Activated T-cell treated with anti-CD3 and anti-CD28 coated beads, Interleukin-2, amount 50 U/mL, for 48 hours (primary cell): ENCODE results near the gene GALNT12.

Experiments used
- DNase-seq, 2 experiments: peaks; one replicate each; pipeline ENCODE4 v3.0.0-alpha.2; 2020

The GALNT12 gene

GRCh38 chr9:98864281-98865174, 57.1 kb downstream of the GALNT12 start:
- no peak for DNase-seq

- DNase-seq = no peak
Observed at GRCh38 chr9:98865284-98865875, 57.9 kb downstream of the GALNT12 start.

GRCh38 chr9:98866435-98867102, 59.1 kb downstream of the GALNT12 start:
- DNase-seq = no peak

GRCh38 chr9:98867103-98867428, 59.6 kb downstream of the GALNT12 start:
- no peak for DNase-seq

GRCh38 chr9:98867429-98868168, 60.1 kb downstream of the GALNT12 start:
- no peak for DNase-seq

- no peak for DNase-seq
Observed at GRCh38 chr9:98869078-98869745, 61.7 kb downstream of the GALNT12 start.

- DNase-seq = no peak
Observed at GRCh38 chr9:98869866-98870265, 62.4 kb downstream of the GALNT12 start.

GRCh38 chr9:98870782-98871557, 63.5 kb downstream of the GALNT12 start:
- no peak for DNase-seq

GRCh38 chr9:98871558-98872065, 64.1 kb downstream of the GALNT12 start:
- no peak for DNase-seq

GRCh38 chr9:98873526-98873925, 66.1 kb downstream of the GALNT12 start:
- DNase-seq = no peak

- no peak for DNase-seq
Observed at GRCh38 chr9:98873951-98874371, 66.5 kb downstream of the GALNT12 start.

- DNase-seq = no peak
Observed at GRCh38 chr9:98874721-98875255, 67.3 kb downstream of the GALNT12 start.

GRCh38 chr9:98875536-98875935, 68.1 kb downstream of the GALNT12 start:
- no peak for DNase-seq

- DNase-seq = no peak
Observed at GRCh38 chr9:98877311-98877710, 69.8 kb downstream of the GALNT12 start.

- DNase-seq = no peak
Observed at GRCh38 chr9:98879094-98879962, 71.9 kb downstream of the GALNT12 start.

GRCh38 chr9:98879963-98880310, 72.5 kb downstream of the GALNT12 start:
- DNase-seq = no peak

GRCh38 chr9:98880311-98881015, 73.0 kb downstream of the GALNT12 start:
- DNase-seq = no peak

GRCh38 chr9:98881356-98881755, 73.9 kb downstream of the GALNT12 start:
- no peak for DNase-seq

GRCh38 chr9:98881836-98882568, 74.5 kb downstream of the GALNT12 start:
- peak in 1 of 2 experiments; percentile 10 for DNase-seq
